HG02973 (cell line): ENCODE measurements around the gene PLK1.
"Not testable (repeated sequence)": the region's sequence is repeated elsewhere in the genome, so short reads cannot be mapped to it uniquely, and the experiment has no call there.

Experiments
- ATAC-seq: cut with Tn5 transposase; IDR thresholded peaks from one replicate; pipeline ENCODE4 v1.9.1; 2021; ENCODE audit warnings: moderate library complexity; ENCODE audit not compliant: unreplicated experiment

The PLK1 gene

DNA sequence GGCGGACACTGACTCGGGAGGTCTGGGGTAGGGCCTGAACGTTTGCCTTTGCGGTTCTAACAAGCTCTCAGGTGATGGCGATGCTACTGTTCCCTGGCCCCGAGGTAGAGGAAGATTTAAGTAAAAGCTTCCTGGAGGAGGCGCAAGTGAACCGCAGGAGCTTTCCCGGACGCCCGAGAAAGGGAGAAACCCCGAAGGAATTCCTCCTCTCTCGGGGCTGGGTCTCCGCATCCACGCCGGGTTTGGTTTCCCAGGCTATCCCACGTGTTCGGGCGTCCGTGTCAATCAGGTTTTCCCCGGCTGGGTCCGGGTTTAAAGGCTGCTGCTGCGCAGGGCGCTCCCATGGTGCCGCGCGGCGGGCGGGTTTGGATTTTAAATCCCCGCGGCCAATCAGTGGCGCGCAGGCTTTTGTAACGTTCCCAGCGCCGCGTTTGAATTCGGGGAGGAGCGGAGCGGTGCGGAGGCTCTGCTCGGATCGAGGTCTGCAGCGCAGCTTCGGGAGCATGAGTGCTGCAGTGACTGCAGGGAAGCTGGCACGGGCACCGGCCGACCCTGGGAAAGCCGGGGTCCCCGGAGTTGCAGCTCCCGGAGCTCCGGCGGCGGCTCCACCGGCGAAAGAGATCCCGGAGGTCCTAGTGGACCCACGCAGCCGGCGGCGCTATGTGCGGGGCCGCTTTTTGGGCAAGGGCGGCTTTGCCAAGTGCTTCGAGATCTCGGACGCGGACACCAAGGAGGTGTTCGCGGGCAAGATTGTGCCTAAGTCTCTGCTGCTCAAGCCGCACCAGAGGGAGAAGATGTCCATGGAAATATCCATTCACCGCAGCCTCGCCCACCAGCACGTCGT lies at the start of gene PLK1:
Gene PLK1, plus strand, starts transcription at position 460 of the 844 bp plus-strand sequence. Its CDS starts 44 bp downstream, at position 504.
- peak; percentile 78 for ATAC-seq

DNA sequence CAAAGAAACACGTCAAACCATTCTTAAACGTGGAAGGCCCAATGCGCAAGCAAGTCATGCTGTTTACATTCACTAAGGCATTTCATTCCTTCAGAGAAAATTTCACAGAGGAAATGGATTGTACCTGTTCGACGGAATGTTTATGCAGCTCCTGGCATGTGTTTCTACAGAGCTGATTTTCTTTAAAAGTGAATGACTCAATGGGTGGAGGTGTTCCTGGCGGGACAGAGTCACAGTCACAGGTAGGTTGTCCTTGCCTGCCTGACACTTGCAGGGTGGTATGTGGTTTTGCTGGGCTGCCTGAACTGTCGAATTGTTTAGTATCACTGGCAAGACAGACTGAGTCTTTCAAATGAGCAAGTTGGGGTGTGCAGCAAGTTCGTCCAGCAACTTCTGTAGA lies 49.2 kb upstream of the PLK1 start:
- no peak for ATAC-seq

DNA sequence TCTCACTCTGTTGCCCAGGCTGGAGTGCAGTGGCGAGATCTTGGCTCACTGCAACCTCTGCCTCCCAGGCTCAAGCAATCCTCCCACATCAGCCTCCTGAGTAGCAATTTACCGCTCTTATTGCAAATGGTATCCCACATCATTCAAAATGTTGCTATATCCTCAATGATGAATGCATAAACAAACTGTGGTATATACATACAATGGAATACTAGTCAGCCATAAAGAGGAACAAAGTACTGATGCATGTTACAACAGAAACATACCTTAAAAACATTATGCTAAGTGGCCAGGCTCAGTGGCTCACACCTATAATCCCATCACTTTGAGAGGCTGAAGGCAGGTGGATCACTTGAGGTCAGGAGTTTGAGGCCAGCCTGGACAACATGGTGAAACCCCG lies 46.8 kb upstream of the PLK1 start:
- ATAC-seq: not testable (repeated sequence)

DNA sequence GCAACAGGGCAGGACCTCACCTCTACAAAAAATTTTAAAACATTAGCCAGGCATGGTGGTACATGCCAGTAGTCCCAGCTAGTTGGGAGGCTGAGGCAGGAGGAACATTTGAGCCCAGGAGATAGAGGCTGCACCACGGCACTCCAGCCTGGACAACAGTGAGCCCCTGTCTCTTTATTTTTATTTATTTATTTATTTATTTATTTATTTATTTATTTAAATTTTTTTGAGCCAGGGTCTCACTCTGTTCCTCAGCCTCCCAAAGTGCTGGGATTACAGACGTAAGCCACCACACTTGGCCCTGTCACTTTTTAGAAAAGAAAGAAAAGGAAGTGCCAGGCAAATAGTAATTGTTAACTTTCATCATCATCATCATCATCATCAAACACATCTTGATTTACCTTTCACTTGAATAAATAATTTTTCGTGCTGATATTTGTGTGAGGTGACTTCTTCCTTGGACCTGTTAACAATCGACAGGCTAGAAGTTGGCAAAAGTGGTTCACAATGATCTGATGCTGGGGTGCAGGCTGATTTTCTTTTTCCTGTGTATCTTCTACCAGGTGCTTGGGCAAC lies 44.1 kb upstream of the PLK1 start:
- ATAC-seq: no peak

DNA sequence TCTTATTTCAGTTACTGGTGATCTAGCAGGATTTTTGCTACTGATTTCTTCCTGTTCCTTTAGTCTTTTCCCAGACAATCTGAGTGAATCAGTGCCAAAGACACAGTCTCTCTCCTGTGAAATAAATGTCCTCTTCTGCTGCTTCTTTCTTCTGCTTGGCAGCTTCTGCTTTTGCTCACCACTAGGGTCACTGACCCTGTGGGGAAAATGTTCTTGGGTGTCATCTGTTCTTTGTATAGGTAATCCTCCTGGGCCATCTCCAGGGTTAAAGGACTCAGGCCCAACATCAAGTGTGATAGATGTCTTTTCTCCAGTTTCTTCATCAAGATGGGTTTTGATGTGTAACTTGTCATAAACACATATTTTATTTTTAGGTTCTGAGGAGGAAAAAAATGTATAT lies 42.7 kb upstream of the PLK1 start:
- no peak for ATAC-seq

DNA sequence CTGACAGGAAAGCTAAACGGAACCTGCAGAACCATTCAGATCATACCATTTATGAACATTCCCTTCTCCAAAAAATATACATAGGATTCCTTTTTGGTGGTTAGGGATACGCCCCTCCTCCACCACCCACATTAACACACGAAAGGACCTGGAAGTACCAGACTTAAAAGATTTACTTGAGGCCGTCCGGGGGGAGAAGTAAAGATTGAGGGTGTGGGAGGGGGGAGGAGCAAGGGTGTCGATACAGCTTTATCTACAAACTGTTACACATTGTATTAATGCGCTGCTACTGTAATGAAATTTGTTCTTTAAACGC lies 38.1 kb upstream of the PLK1 start:
- ATAC-seq: no peak

DNA sequence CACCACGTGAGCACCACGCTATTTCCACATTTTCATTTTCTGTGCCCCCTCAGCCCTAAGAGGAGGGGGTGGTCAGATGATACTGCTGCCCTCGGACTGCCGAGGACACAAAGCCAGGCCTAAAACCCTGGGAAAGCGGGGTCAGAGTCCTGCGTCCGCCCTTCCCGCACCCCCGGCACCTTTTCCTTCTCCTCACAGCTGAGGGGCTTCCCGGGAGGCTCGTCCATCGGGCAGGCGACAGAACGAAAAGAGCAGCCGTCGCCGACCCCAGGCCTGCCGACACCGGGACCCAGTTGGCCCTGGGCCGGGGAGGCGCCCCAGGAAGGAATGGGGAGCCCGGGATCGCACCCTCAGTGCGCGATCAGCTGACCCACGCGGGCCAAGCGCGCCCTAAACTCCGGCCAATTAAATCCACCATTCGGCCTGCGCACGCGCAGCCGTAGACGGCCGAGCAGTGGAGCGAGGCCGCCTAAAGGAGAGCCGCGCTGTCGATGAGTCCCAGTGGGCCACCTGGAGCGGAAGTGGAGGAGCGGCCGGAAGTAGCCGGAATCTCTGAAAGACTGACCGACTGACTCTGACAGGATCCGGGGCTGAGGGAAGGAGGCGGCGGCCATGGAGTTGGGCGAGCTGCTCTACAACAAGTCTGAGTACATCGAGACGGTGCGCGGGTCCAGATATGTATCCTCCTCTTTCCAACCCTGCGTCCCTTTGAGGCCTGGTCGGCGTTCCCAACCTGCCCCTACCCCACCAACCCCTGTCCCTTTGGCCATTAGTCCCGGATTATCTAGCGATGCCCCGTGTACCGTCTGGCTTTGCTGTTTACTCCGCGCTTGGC lies 37.5 kb upstream of the PLK1 start, which contains the start of the genes DCTN5 and PALB2:
Gene DCTN5, plus strand, starts transcription at position 536 of the 835 bp plus-strand sequence. Its CDS starts 77 bp downstream, at position 613.
Gene PALB2, minus strand, starts transcription at position 380 of the 835 bp plus-strand sequence. Its CDS starts 153 bp downstream, at position 227.
- peak; percentile 90 for ATAC-seq

DNA sequence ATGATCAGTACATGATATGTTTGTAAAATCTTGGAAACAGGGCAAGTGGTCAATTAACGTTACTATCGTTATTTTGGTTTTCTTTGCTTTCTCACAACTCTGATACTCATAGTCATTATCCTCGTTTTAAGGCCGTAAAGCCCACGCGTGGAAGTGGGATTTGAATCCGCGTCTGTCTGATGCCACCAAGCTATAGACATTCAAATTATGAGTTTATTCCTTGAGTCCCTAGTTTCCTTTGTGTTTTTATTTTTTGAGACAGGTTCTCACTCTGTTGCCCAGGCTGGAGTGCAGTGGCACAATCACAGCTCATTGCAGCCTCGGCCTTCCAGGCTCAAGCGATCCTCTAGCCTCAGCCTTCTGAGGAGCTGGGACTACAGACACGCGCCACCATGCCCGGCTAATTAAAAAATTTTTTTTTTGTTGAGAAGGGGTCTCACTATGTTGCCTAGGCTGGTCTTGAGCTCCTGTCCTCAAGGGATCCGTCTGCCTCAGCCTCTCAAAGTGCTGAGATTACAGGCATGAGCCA lies 36.4 kb upstream of the PLK1 start:
- ATAC-seq: no peak

DNA sequence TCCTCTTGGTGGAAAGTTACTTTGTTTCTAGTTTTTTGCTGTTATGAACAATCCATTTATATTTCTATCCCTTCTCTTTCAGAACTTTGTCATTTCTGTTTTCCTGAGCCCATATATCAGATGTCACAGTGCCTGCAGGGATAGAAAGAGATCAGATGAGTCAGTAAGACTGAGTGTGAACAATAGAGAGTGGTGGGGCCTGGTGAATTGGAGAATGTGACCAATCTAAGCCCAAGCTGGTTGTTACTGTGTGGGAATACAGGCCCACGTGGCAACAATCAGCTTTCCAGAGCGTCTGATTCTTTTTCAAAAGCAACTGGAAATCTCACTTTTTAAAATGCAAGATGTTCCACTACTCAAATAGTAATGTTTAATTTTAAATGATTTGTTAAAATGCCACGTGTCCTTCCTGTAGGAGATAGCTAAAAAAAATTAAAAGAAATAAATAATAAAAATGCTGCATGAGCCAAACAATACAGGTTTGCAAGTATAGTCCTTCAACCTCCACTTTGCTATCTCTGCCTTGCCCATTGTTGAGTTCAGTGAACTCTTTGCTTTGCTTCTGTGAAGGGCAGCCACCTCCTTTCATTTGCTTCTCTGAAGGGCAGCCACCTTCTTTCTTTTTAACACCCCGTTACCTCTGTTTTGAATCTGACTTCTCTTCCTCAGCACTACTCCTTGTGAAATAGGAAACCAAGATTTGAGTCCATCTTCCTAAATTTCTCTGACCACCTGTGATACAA lies 27.8 kb upstream of the PLK1 start:
- ATAC-seq: no peak

DNA sequence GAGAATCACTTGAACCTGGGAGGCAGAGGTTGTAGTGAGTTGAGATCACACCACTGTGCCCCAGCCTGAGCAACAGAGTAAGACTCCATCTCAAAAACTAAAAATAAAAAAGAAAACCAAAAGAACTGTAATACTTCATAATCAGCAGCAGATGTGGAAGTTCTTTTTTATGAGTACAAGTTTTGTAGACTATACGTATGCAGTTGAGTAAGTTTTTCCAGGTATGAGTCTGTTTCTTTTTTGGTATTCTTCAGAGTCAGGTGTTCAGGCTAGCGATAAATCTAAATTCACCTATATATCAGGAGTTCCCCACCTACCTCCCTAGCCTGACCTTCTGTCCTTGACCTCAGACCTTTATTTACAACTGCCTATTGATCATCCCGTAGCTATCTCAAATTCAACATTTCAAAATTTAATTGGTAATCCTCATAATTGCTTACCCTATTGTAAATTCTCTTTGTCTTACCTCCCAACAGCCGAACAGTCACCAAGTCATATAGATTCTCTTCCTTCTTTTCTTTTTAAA lies 26.7 kb upstream of the PLK1 start:
- ATAC-seq: peak; percentile 55

DNA sequence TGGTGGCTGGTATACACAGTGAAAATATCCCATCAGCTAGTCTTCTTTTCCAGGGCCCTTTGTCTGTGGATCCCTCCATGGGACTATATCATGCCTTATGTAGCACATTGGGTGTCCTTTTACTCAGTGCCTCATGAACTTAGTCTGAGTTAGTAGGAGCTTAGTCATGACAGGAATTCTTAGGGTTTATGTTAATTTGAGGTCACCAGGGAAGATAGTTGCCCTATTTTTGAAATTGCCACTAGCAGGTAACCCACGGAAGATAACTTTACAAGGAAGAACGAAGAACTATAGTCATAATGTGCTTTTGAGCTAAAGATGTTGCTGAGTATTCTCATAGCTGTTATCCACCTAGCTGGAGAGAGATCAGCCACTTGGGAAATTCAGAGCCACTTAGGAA lies 14.8 kb upstream of the PLK1 start:
- no peak for ATAC-seq

DNA sequence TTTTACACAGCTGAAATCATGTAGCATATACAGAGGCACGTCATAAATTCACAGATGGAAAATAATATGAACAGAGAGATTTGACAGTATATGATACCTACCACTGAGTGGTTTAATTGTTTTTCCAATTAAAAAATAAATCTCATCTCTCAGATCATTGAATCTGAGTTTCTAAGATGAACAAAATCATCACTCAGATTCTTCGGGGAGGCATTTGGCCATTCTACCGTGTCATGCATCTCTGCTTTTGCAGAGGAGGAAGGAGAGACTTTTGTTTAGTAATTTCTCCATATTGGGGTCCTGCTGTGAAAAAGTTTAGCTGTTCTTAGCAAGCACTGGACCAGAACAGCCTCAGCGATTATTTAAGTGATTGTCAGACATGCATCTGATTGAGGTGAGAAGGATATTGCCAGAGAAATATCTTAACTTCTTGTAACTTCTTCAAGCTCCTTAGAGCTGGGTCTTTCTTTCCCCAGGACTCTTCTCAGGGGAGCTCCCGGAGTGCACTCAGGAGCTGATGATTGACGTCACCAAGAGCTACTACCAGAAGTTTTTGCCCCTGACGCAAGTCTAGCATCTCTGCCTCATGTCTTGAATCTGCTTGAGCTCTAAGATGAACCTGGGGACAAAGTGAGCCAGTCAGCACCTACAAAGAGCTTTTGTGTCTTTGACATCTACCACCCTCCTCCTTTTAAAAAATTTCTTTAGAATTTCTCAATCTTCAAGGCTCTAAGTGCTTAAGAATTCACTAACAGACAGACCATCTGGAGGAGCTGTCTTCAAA lies 11.9 kb upstream of the PLK1 start:
- no peak for ATAC-seq

DNA sequence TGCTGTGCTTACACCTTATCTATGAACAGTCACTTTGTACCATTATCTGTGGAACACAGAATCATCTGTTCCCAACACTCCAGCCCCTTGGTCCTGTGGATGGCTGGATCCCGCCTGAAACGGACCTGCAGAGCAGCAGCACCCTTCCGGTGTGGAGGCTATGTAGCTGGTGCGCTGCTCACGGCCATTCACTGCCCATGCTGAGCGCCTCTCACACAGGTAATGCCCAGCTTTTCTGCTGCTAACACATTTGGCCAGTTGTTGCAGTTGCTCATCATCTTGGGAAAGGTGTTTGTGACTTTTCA lies 11.4 kb upstream of the PLK1 start:
- no peak for ATAC-seq

DNA sequence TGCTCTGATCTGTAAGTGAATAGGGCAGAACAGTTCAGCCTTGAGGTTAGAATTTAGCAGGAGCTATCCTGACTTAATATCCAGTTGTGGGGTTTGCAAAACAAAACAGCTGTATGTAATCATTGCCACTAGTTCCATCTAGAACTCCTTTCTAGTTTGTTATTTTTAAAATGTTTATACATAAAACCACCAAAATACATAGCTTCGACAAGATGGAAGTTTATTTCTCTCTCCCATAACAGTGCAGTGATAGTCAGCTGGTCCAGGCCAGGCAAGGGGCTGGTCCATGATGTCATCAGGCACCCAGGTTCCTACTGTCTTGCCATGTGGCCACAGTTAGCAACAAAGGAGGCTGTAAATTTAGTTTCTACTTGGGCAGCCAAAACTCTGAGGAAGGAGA lies 10.5 kb upstream of the PLK1 start:
- no peak for ATAC-seq

DNA sequence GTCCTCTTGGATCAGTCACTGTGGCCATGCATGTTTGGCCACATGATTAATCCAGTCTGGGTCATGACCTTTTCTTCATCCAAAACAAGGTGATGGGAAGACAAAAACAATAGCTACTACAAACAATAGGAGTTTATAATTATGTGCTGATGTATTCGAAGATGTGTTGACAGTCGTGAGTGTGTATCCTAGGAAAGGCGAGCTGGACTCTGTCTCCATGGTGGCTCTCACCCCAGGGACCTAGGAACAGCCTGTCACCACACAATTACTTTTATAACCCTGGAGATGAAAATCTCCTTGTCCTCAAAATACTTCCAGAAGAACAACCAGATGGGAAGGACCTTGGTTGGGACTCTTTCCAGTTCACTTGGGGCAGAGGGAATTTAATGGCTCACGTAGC lies 9.8 kb upstream of the PLK1 start:
- no peak for ATAC-seq

DNA sequence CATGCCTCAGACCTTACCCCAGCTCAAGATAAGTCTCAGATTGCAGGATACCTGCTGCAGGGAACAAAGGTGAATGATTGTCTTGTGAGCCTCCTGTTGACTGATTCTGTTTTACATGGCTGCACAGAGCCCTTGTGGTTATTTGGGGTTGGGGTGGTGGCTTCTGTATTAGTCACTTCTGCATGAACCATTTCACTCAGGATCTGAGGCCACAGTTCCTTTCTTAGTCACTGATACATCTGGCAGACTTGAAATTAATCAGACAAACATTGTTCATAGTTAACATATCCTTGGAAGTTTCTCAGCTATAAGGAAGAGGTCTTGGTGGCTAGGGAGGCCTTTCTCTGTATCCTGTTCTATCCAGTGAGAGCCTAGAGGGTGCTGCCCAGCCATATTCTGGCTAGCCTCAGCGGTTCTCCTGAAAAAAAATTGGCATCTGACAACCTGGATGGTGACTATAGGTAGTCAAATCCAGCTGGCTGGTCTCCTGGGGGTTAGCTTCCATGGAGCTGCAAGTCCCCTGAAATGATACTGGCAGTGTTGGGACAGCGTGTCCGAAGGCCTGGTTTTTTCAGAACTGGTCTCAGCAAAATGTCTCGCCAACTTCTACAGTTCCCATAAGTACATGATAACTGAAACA lies 8.4 kb upstream of the PLK1 start:
- ATAC-seq: peak; percentile 96

DNA sequence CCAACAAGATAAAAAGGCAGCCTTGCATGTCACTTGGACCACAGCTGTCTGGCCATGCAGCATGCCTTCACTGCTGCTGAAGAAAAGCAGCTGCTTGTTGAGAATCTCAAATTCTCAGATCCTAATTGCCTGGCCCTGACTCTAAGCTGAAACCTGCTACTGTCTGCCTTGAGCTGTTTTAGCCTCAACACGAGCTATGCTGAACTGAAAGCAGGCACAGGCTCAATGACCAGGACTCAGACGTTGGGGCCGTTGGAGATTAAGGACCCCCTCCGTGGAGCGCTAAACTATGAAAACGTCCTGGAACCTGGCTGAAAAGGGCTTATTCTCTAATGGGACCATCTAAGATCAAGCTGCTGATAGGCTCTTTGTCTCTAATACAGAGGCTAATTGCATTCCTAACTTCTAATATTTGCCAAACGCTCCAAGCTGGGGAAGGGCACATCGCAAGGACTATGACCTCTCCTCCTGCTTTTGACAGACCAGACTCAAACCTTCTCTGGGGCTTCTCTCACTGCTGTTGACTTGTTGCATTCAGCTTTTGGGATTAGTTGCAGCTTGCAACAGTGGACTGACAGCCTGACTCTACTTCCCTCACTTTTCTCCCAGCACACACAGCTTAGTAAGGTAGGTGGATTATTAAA lies 4.6 kb upstream of the PLK1 start:
- ATAC-seq: no peak

DNA sequence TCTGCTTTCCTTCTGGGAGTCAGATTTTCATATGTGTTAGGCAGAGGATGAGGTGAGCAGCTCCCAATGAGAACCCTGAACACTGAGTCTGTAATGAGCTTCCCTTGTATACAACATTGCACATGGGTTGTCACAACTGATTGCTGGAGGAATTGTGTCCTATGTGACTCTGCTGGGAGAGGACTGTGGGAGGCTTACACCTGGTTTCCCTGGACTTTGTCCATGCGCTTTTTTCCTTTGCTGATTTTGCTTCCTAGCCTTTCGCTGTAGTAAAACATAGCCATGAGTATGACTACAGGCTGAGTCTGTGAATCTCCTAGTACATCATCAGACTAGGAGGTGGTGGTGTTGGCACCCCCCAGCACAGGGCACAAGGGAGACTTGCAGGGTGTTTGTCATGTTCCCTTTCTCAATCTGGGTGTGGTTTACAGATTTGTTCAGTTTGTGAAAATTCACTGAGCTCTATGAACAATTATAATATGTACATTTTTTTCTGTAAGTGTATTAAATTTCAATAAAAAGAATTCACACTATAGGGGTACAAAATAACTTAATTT lies 1.7 kb upstream of the PLK1 start:
- no peak for ATAC-seq
